ENCODE measurements around the gene GDPD3. TPM values are rescaled to one million over a fixed set of nuclear protein-coding genes. Genes with fewer than 3 reads are reported as not detected.

The GDPD3 gene, protein sequence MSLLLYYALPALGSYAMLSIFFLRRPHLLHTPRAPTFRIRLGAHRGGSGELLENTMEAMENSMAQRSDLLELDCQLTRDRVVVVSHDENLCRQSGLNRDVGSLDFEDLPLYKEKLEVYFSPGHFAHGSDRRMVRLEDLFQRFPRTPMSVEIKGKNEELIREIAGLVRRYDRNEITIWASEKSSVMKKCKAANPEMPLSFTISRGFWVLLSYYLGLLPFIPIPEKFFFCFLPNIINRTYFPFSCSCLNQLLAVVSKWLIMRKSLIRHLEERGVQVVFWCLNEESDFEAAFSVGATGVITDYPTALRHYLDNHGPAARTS
- 10 to 100 TPM; 11.5 to 12.3 TPM for total RNA-seq

DNA sequence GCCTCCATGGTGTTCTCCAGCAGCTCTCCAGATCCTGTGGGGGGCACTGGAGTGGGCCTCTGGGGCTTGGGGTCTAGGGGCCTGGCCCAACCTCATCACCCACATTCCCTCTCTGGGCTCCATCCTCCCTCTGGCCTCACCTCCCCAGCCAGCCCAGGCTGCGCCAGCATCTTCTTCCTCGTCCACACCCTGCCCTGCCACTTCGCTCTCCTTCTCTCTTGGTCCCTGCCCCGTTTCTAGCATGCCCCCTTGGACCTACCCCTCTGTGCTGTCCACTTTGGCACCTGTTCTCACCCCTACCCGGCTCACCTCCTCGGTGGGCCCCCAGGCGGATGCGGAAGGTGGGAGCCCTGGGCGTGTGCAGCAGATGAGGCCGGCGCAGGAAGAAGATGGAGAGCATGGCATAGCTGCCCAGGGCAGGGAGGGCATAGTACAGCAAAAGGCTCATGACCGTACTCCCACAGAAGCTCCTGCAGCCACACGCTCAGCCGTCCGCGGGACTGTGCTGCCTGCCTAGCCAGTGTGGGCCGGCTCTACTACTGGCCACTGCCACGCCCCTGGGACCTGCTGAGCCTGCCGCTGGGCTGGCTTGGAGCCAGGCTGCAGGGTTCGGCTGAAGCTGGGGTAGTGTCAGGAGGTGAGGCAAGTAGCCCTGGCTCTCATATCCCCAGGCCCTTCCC is at the start of gene GDPD3:
Gene GDPD3, minus strand, starts transcription at position 507 of the 680 bp plus-strand sequence. Its CDS starts 59 bp downstream, at position 448.
- Mint-ChIP-seq H3K27ac (peak within 1 kb of the TSS; percentile 26), H3K9me3 (no peaks in the 10 kb centered on the region)
- POLR2A ChIA-PET, result interaction anchor here (0.9 to 5.8 kb wide), 7 partner anchors 11 to 256 kb away, joined by 3 to 32 read pairs (median 5); partner anchors contain the start of genes CORO1A, MAPK3 and YPEL3

DNA sequence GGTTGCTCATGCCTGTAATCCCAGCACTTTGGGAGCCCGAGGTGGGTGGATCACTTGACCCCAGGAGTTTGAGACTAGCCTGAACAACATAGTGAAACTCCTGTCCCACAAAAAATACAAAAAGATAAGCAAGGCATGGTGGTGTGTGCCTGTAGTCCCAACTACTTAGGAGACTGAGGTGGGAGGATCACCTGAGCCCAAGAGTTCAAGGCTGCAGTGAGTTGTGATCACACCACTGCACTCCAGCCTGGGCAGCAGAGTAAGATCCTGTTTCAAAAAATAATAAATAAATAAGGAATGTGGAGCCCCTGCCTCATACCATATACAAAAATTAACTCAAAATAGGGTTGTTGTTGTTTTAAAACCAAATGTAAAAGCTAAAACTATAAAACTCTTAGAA is 43.9 kb upstream of the GDPD3 start:
- POLR2A ChIA-PET, result no interaction called here
- H3K4me1 Mint-ChIP-seq, result peaks cover 2% of the 10 kb centered on the region
- H3K36me3 Mint-ChIP-seq (ENCODE audit: low read depth), result no peaks in the 10 kb centered on the region
- H3K27me3 Mint-ChIP-seq, result no peaks in the 10 kb centered on the region
- no peak overlapping the region for H3K4me3 Mint-ChIP-seq
- CTCF ChIA-PET, result interaction anchor here (0.8 to 1.1 kb wide), 2 partner anchors 21 to 45 kb away, joined by 3 to 4 read pairs; no protein-coding TSS in a partner anchor
- no peak overlapping the region for H3K27ac Mint-ChIP-seq
- H3K9me3 Mint-ChIP-seq, result no peaks in the 10 kb centered on the region
- DNase-seq, result no peak

More for the DNA sequence above, at the start of gene GDPD3:
- Mint-ChIP-seq H3K4me3 (no peak within 1 kb of the TSS), H3K27me3 (no peaks in the 10 kb centered on the region), H3K4me1 (peaks cover 16% of the 10 kb centered on the region), H3K36me3 (ENCODE audit: low read depth) (peaks cover 36% of the 10 kb centered on the region)
- no peak for DNase-seq
- CTCF ChIA-PET, result interaction anchor here (0.8 to 2.6 kb wide), 14 partner anchors 8 to 498 kb away, joined by 3 to 18 read pairs (median 4); partner anchors contain the start of genes CORO1A and MAPK3

DNA sequence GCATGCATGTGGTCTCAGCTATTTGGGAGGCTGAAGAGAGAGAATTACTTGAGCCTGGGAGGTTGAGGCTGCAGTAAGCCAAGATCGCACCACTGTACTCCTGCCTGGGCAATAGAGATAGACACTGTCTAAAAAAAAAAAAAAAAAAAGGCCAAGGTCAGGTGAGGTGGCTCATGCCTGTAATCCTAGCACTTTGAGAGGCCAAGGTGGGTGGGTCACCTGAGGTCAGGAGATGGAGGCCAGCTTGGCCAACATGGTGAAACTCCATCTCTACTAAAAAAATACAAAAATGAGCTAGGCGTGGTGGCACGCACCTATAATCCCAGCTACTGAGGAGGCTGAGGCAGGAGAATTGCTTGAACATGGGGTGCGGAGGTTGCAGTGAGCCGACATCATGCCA is 41.9 kb upstream of the GDPD3 start:
- H3K27me3 Mint-ChIP-seq, result peaks cover 2% of the 10 kb centered on the region
- ChIA-PET CTCF (interaction anchor here (0.7 kb wide), 1 partner anchor 212 kb away, joined by 3 read pairs; no protein-coding TSS in a partner anchor), POLR2A (interaction anchor here (0.7 kb wide), 1 partner anchor 28 kb away, joined by 3 read pairs; the partner anchor contains the start of gene CORO1A)
- H3K4me1 Mint-ChIP-seq, result peaks cover 1% of the 10 kb centered on the region
- no peak overlapping the region for H3K27ac Mint-ChIP-seq
- H3K9me3 Mint-ChIP-seq, result peaks cover 6% of the 10 kb centered on the region
- no peak overlapping the region for H3K4me3 Mint-ChIP-seq
- H3K36me3 Mint-ChIP-seq (ENCODE audit: low read depth), result no peaks in the 10 kb centered on the region
- no peak for DNase-seq

DNA sequence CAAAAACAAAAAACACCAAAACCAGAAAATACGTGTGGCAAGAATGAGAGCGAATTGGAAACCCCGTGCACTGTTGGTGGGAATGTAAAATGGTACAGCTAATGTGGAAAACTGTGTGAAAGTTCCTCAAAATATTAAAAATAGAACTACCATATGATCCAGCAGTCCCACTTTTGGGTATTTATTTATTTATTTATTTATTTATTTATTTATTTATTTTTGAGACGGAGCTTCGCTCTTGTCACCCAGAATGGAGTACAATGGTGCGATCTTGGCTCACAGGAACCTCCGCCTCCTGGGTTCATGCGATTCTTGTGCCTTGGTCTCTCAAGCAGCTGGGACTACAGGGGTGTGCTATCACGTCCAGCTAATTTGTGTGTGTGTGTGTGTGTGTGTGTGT is 39.2 kb upstream of the GDPD3 start:
- CTCF ChIA-PET, result interaction anchor here (0.6 to 0.8 kb wide), 2 partner anchors 16 to 59 kb away, joined by 3 read pairs; no protein-coding TSS in a partner anchor
- no peak for DNase-seq
- POLR2A ChIA-PET, result interaction anchor here (1.2 kb wide), 1 partner anchor 12 kb away, joined by 3 read pairs; no protein-coding TSS in a partner anchor
- Mint-ChIP-seq H3K4me1 (no peaks in the 10 kb centered on the region), H3K27ac (no peak overlapping the region), H3K9me3 (peaks cover 19% of the 10 kb centered on the region), H3K27me3 (peaks cover 2% of the 10 kb centered on the region), H3K4me3 (no peak overlapping the region), H3K36me3 (ENCODE audit: low read depth) (peaks cover 13% of the 10 kb centered on the region)

DNA sequence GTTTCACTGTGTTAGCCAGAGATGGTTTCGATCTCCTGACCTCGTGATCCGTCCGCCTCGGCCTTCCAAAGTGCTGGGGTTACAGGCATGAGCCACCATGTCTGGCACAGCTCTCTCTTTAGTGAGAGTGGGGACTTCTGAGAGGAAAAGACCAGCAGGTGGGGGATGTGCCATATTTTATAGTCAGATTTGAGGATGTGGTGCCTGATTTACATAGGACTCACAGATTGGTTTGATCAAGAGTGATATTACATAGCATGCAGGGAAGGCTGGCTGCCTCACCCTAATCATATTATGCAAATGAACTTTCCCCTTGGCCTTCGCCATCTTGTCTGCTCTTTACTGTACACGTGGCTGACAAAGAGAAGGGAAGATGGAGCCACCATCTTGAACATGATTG is 37.8 kb upstream of the GDPD3 start:
- CTCF ChIA-PET, result no interaction called here
- peaks cover 13% of the 10 kb centered on the region for H3K36me3 Mint-ChIP-seq (ENCODE audit: low read depth)
- no peak for DNase-seq
- H3K4me3 Mint-ChIP-seq, result no peak overlapping the region
- POLR2A ChIA-PET, result interaction anchor here (1.0 kb wide), 1 partner anchor 32 kb away, joined by 3 read pairs; the partner anchor contains the start of gene CORO1A
- no peaks in the 10 kb centered on the region for H3K4me1 Mint-ChIP-seq
- peaks cover 19% of the 10 kb centered on the region for H3K9me3 Mint-ChIP-seq
- H3K27ac Mint-ChIP-seq, result no peak overlapping the region
- H3K27me3 Mint-ChIP-seq, result peaks cover 2% of the 10 kb centered on the region

DNA sequence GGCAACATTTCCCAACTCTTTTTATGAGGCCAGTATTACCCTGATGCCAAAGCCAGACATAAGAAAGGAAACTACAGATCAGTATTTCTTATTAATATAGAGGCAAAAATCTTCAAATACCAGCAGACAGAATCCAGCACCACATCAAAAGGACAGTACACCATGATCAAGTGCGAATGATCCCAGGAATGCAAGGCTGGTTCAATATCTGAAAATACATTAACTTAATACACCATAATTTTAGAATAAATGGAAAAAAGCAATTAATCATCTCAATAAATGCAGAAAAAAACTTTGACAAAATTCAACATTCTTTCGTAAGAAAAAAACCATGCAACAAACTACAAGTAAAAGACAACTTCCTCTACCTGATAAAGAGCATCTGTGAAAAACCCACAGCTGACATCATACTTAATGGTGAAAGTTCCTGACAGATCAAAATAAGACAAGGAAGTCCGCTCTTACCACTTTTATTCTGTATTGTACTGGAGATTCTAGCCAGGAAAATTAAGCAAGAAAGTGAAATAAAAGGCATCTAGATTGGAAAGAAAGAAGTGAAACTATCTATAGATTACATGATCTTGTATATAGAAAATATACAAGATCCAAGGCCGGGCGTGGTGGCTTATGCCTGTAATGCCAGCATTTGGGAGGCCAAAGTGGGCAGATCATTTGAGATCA is 36.1 kb upstream of the GDPD3 start:
- H3K4me1 Mint-ChIP-seq, result no peaks in the 10 kb centered on the region
- no peak overlapping the region for H3K27ac Mint-ChIP-seq
- ChIA-PET POLR2A (no interaction called here), CTCF (no interaction called here)
- H3K9me3 Mint-ChIP-seq, result peaks cover 20% of the 10 kb centered on the region
- H3K4me3 Mint-ChIP-seq, result no peak overlapping the region
- H3K36me3 Mint-ChIP-seq (ENCODE audit: low read depth), result peaks cover 13% of the 10 kb centered on the region
- H3K27me3 Mint-ChIP-seq, result peaks cover 2% of the 10 kb centered on the region
- DNase-seq, result no peak

DNA sequence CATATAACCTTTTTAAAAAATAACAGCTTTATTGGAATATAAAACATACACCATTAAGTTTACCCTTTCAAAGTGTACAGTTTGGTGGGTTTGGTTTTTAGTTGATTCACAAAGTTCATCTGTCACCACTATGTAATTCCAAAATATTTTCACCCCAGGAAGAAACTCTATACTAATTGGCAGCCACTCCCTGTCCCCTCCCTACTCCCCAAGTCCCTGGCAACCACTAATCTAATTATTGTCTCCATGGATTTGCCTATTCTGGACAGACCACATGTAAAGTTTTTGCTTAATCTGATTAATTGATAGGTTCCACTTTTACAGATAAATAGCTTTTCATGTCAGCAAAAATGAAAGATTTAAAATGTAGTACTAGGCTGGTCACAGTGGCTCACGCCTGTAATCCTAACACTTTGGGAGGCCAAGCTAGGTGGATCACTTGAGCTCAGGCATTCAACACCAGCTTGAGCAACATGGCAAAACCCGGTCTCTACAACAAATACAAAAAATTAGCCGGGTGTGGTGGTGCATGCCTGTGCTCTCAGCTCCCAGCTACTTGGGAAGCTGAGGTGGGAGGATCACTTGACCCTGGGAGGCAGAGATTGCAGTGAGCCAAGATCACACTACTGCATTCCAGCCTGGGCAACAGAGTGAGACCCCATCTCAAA is 34.6 kb upstream of the GDPD3 start:
- ChIA-PET CTCF (interaction anchor here (0.8 kb wide), 1 partner anchor 38 kb away, joined by 5 read pairs; no protein-coding TSS in a partner anchor), POLR2A (interaction anchor here (1.0 kb wide), 1 partner anchor 35 kb away, joined by 3 read pairs; the partner anchor contains the start of gene CORO1A)
- Mint-ChIP-seq H3K27ac (no peak overlapping the region), H3K4me1 (peaks cover 5% of the 10 kb centered on the region), H3K9me3 (peaks cover 20% of the 10 kb centered on the region), H3K36me3 (ENCODE audit: low read depth) (peaks cover 13% of the 10 kb centered on the region), H3K27me3 (peaks cover 2% of the 10 kb centered on the region), H3K4me3 (no peak overlapping the region)
- no peak for DNase-seq

DNA sequence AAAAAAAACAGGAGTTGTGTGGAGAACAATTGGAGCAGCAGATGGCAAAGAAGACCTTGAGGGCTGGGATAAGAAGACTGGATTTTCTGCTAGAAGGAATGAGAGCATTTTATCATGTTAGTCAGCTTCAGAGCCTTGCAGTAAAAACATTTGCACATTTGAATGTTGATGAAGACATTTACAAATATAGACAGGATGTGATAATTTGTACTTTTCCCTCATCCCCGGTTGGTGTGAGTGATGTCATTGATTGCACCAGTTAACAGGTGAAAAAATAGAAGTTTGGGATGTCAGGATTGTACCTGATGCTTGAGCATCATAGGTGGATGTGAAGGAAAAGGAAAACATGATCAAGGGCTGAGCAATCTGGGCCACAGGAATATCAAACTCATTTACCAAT is 32.3 kb upstream of the GDPD3 start:
- ChIA-PET POLR2A (interaction anchor here (0.7 to 1.2 kb wide), 2 partner anchors 22 to 40 kb away, joined by 3 read pairs; no protein-coding TSS in a partner anchor), CTCF (no interaction called here)
- Mint-ChIP-seq H3K4me1 (peaks cover 10% of the 10 kb centered on the region), H3K4me3 (no peak overlapping the region), H3K27ac (no peak overlapping the region), H3K36me3 (ENCODE audit: low read depth) (peaks cover 13% of the 10 kb centered on the region), H3K27me3 (no peaks in the 10 kb centered on the region), H3K9me3 (peaks cover 14% of the 10 kb centered on the region)
- no peak for DNase-seq

DNA sequence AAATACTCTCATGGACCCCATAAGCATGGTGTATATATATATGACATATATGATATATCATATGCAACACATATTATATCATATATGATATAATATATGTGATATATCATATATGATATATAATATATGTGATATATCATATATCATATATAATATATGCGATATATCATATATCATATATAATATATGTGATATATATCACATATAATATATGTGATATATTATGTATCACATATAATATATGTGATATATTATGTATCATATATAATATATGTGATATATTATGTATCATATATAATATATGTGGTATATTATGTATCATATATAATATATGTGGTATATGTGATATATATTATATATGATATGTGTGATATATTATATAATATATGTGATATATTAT is 31.6 kb upstream of the GDPD3 start:
- H3K4me3 Mint-ChIP-seq, result no peak overlapping the region
- ChIA-PET CTCF (no interaction called here), POLR2A (no interaction called here)
- H3K27me3 Mint-ChIP-seq, result no peaks in the 10 kb centered on the region
- H3K9me3 Mint-ChIP-seq, result peaks cover 14% of the 10 kb centered on the region
- H3K4me1 Mint-ChIP-seq, result peaks cover 11% of the 10 kb centered on the region
- peaks cover 11% of the 10 kb centered on the region for H3K36me3 Mint-ChIP-seq (ENCODE audit: low read depth)
- no peak for DNase-seq
- no peak overlapping the region for H3K27ac Mint-ChIP-seq

DNA sequence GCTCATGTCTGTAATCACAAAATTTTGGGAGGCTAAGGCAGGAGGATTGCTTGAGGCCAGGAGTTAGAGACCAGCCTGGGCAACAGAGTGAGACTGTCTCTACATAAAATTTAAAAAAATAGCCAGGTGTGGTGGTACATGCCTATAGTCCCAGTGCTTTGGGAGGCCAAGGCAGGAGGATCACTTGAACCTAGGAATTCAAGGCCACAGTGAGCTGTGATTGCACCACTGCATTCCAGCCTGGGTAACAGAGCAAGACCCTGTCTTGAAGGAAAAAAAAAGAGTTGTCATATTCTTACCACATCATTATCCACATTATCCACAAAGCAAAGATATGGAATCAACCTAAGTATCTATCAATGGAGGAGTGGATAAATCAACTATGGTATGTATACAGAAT is 30.7 kb upstream of the GDPD3 start:
- ChIA-PET CTCF (no interaction called here), POLR2A (no interaction called here)
- H3K27me3 Mint-ChIP-seq, result no peaks in the 10 kb centered on the region
- H3K36me3 Mint-ChIP-seq (ENCODE audit: low read depth), result peaks cover 4% of the 10 kb centered on the region
- peaks cover 8% of the 10 kb centered on the region for H3K9me3 Mint-ChIP-seq
- no peak overlapping the region for H3K27ac Mint-ChIP-seq
- peaks cover 18% of the 10 kb centered on the region for H3K4me1 Mint-ChIP-seq
- DNase-seq, result no peak
- H3K4me3 Mint-ChIP-seq, result no peak overlapping the region

DNA sequence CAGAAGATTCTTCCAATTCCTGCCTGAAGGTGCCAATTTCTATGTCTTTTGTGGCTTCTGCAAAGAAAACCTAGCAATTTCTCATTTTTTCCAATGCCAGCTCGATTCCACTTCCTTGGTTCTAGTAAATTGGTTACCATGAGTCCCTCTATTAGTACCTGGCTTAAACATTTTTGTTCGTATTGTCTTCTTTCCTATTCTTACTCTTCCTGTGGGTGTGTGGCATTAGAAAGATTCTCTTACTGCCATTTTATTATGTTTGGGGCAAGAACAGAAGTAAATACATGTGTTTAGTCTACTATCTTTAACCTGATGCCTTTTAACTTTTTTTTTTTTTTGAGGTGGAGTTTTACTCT is 30.0 kb upstream of the GDPD3 start:
- DNase-seq, result no peak
- peaks cover 4% of the 10 kb centered on the region for H3K36me3 Mint-ChIP-seq (ENCODE audit: low read depth)
- H3K27ac Mint-ChIP-seq, result no peak overlapping the region
- ChIA-PET CTCF (interaction anchor here (0.5 to 1.6 kb wide), 15 partner anchors 8 to 487 kb away, joined by 3 to 9 read pairs (median 3); partner anchors contain the start of genes CORO1A and TBC1D10B), POLR2A (interaction anchor here (0.8 to 1.5 kb wide), 5 partner anchors 10 to 234 kb away, joined by 3 to 33 read pairs (median 3); partner anchors contain the start of gene CORO1A)
- H3K4me3 Mint-ChIP-seq, result no peak overlapping the region
- H3K9me3 Mint-ChIP-seq, result peaks cover 4% of the 10 kb centered on the region
- H3K27me3 Mint-ChIP-seq, result no peaks in the 10 kb centered on the region
- H3K4me1 Mint-ChIP-seq, result peaks cover 18% of the 10 kb centered on the region

DNA sequence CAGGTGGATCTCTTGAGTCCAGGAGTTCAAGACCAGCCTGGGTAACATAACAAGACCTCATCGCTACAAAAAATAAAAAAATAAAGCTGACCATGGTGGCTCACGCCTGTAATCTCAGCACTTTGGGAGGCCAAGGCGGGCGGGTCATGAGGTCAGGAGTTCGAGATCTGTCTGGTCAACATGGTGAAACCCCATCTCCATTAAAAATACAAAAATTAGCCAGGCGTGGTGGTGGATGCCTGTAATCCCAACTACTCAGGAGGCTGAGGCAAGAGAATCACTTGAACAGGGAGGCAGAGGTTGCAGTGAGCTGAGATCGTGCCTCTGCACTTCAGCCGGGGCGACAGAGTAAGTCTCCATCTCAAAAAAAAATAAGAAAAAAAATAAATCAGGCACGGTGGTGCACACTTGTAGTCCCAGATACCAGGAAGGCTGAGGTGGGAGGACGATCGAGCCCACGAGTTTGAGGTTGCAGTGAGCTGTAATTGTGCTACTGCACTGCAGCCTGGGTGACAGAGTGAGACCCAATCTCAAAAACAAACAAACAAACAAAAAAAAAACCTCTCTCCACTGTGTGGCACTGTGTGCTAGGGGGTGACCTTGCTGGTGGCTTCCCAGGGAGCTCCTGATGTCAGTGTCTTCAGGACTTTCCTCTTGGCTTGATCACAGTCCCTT is 29.5 kb upstream of the GDPD3 start:
- CTCF ChIA-PET, result interaction anchor here (0.5 to 1.6 kb wide), 18 partner anchors 8 to 487 kb away, joined by 3 to 9 read pairs (median 3); partner anchors contain the start of genes CORO1A, TBC1D10B and TBX6
- H3K4me3 Mint-ChIP-seq, result no peak overlapping the region

More for the DNA sequence above, 29.5 kb upstream of the GDPD3 start:
- Mint-ChIP-seq H3K27me3 (no peaks in the 10 kb centered on the region), H3K4me1 (peaks cover 18% of the 10 kb centered on the region), H3K9me3 (peaks cover 3% of the 10 kb centered on the region), H3K36me3 (ENCODE audit: low read depth) (peaks cover 2% of the 10 kb centered on the region), H3K27ac (no peak overlapping the region)
- peak; percentile 36 for DNase-seq
- POLR2A ChIA-PET, result interaction anchor here (0.7 to 1.5 kb wide), 6 partner anchors 9 to 264 kb away, joined by 3 to 33 read pairs (median 3); partner anchors contain the start of genes CORO1A and ZNF771
